HepG2 (cell line): Measurements from ENCODE around the gene ATRN. TPM values are rescaled to one million over a fixed set of nuclear protein-coding genes. Genes with fewer than 3 reads are reported as not detected.

Source experiments
- ATF1 ChIP-seq: IDR thresholded peaks from 2 replicates; pipeline ENCODE4 v1.6.1; 2016; ENCODE audit warnings: mild to moderate bottlenecking, control low read depth
- ATF7 ChIP-seq, 2 experiments: fragments of 450-650 bp in 1 of 2; sonication (generic) in 1 of 2; formaldehyde crosslinking in 1 of 2; IDR thresholded peaks; 2 replicates each; pipeline versions ENCODE4 v1.4.0 to v1.6.1; 2016 to 2020; ENCODE audit warnings: antibody characterized with exemption in 1 of 2, mild to moderate bottlenecking in 1 of 2, missing genetic modification reagents in 1 of 2
- CBFB ChIP-seq: sonication (generic); formaldehyde crosslinking; IDR thresholded peaks from 2 replicates; pipeline ENCODE4 v1.4.0; 2020; ENCODE audit warnings: missing genetic modification reagents
- HNRNPLL ChIP-seq: fragments of 200-400 bp; formaldehyde crosslinking; IDR thresholded peaks from 2 replicates; pipeline ENCODE4 v1.6.1; 2017; ENCODE audit warnings: mild to moderate bottlenecking, low read depth, low read length; ENCODE audit not compliant: poor library complexity, severe bottlenecking
- MIER2 ChIP-seq: IDR thresholded peaks from 2 replicates; pipeline ENCODE4 v1.6.1; 2016; ENCODE audit warnings: missing biosample characterization, missing genetic modification reagents
- NFIB ChIP-seq: sonication (generic); formaldehyde crosslinking; IDR thresholded peaks from 2 replicates; pipeline ENCODE4 v1.9.0; 2021; ENCODE audit warnings: missing genetic modification reagents, mild to moderate bottlenecking, borderline replicate concordance
- RERE ChIP-seq: IDR thresholded peaks from 2 replicates; pipeline ENCODE4 v1.6.1; 2016; ENCODE audit warnings: low read depth, missing genetic modification reagents, missing compliant biosample characterization
- RFX5 ChIP-seq: IDR thresholded peaks from 2 replicates; pipeline ENCODE4 v1.6.1; 2011; ENCODE audit warnings: low read depth, low read length, improper control_type of control experiment
- TFAP4 ChIP-seq: sonication (generic); IDR thresholded peaks from 2 replicates; pipeline ENCODE4 v1.6.1; 2016; ENCODE audit warnings: low read depth, borderline replicate concordance
- TOPORS ChIP-seq: sonication (generic); formaldehyde crosslinking; IDR thresholded peaks from 2 replicates; pipeline ENCODE4 v1.8.0; 2023; ENCODE audit warnings: mild to moderate bottlenecking, missing genetic modification reagents
- ZNF138 ChIP-seq: sonication (generic); formaldehyde crosslinking; IDR thresholded peaks from 2 replicates; pipeline ENCODE4 v1.5.0; 2020; ENCODE audit warnings: mild to moderate bottlenecking, low read depth, missing genetic modification reagents
- ZNF251 ChIP-seq: sonication (generic); formaldehyde crosslinking; IDR thresholded peaks from 2 replicates; pipeline ENCODE4 v1.9.0; 2021; ENCODE audit warnings: mild to moderate bottlenecking, missing genetic modification reagents
- ZNF354B ChIP-seq: sonication (generic); formaldehyde crosslinking; IDR thresholded peaks from 2 replicates; pipeline ENCODE4 v1.8.0; 2022; ENCODE audit warnings: mild to moderate bottlenecking, missing genetic modification reagents
- ZNF44 ChIP-seq: sonication (generic); formaldehyde crosslinking; IDR thresholded peaks from 2 replicates; pipeline ENCODE4 v1.5.1; 2020; ENCODE audit warnings: mild to moderate bottlenecking, missing genetic modification reagents
- ZNF512 ChIP-seq: sonication (generic); formaldehyde crosslinking; IDR thresholded peaks from 2 replicates; pipeline ENCODE4 v1.4.0; 2020; ENCODE audit warnings: mild to moderate bottlenecking, missing genetic modification reagents
- ZNF552 ChIP-seq: sonication (generic); formaldehyde crosslinking; IDR thresholded peaks from 2 replicates; pipeline ENCODE4 v1.9.0; 2022; ENCODE audit warnings: missing genetic modification reagents, mild to moderate bottlenecking, borderline replicate concordance
- ZNF781 ChIP-seq: sonication (generic); formaldehyde crosslinking; IDR thresholded peaks from 2 replicates; pipeline ENCODE4 v1.5.1; 2020; ENCODE audit warnings: borderline replicate concordance, mild to moderate bottlenecking, missing genetic modification reagents; ENCODE audit errors: not compliant biosample characterization
- ZSCAN29 ChIP-seq: sonication (generic); formaldehyde crosslinking; conservative IDR thresholded peaks from 2 replicates; pipeline ENCODE4 v1.4.0; 2020; ENCODE audit warnings: mild to moderate bottlenecking, missing genetic modification reagents
- polyA plus RNA-seq, 8 experiments: library from polyadenylated mRNA; depleted of rRNA in 3 of 8; stranded (reverse) in 7 of 8; unstranded in 1 of 8; fragments of >200 nt; fragmentation: Illumina TruSeq in 4 of 8; extraction: Trizol in 4 of 8; gene quantifications; 2 replicates each; pipeline versions ENCODE4 v1.2.1 to v1.2.3, GENCODE V29; 2011 to 2016; ENCODE audit warnings: low read depth in 4 of 8, missing spikeins in 1 of 8, mixed read lengths in 1 of 8; ENCODE audit not compliant: insufficient read depth in 1 of 8
- total RNA-seq, 5 experiments: library from RNA; depleted of rRNA; stranded (reverse); fragments of >200 nt; fragmentation: Illumina TruSeq; extraction: Trizol; gene quantifications; 2 replicates each; pipeline ENCODE4 v1.2.3, GENCODE V29; 2016; ENCODE audit warnings: low read depth in 1 of 5
- TF ChIP-seq, protein P1 (sequence below): sonication (generic); formaldehyde crosslinking; IDR thresholded peaks from 2 replicates; pipeline ENCODE4 v1.4.0; 2020; ENCODE audit warnings: missing genetic modification reagents, borderline replicate concordance
- TF ChIP-seq, protein P2 (sequence below): IDR thresholded peaks from 2 replicates; pipeline ENCODE4 v1.6.1; 2012; ENCODE audit warnings: inconsistent platforms

The ATRN gene
- total and polyA plus RNA-seq, 2 of the 13 experiments (the other 11 are each of a cell fraction or from before 2014, with no cell fraction given): 44.2 to 81.1 TPM

DNA sequence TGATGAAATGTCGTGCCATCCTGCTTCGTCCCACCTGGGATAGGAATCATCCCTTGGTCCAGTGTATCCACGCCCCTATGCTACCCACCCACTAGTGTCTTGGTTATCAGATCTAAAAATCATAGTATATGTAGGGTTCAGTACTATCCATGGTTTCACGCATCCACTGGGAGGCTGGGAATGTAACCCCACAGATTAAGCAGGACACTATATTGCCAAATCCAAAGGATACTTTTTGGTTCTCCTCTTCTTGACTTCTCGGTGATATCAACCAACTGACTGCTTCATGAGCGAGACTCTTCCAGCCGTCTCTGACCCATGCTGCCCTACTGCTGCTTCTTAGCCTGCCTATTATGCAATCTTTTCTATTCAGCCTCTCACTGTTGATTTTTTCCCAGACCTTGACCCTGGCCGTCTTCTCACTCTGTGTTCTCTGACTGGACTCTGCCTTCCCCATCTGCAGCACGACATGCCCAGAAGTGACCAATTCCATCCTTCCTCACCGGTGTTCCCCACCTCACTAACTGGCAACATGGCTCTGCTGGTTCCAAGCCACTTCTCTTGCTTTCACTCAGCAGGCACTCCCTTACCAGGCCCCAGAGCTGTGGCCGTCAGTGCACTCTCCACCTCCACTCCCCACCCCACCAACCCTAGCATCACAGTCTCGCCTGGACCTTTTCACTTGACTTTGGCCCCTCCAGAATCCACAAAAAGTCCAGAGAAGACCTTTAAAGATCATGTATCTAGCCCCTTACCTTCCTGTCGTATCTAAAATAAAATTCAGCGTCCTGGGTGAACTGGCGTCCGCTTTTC lies 157.9 kb downstream of the ATRN start (continued):
- TF ChIP-seq RERE (CRISPR knock-in tag) (no peak), MIER2 (0 out of 2 replicates have a peak, but pooled peaks have one; percentile 66), ZNF512 (no peak), TOPORS (CRISPR knock-in tag) (0 out of 2 replicates have a peak, but pooled peaks have one; percentile 26), ZNF138 (CRISPR knock-in tag) (no peak), ZNF251 (CRISPR knock-in tag) (no peak), CBFB (CRISPR knock-in tag) (no peak), TFAP4 (no peak), NFIB (CRISPR knock-in tag) (no peak), HNRNPLL (no peak), ZNF354B (CRISPR knock-in tag) (no peak), ATF1 (no peak), ZNF781 (CRISPR knock-in tag) (no peak), ZNF552 (no peak), RFX5 (no peak), ZSCAN29 (no peak), ZNF44 (CRISPR knock-in tag) (no peak), ATF7 (IDR thresholded peaks at IDR 0.05) (peak; percentile 68), ATF7 (CRISPR knock-in tag; IDR thresholded peaks at IDR 0.05) (peak; percentile 71)
- TF ChIP-seq, protein P1, sequence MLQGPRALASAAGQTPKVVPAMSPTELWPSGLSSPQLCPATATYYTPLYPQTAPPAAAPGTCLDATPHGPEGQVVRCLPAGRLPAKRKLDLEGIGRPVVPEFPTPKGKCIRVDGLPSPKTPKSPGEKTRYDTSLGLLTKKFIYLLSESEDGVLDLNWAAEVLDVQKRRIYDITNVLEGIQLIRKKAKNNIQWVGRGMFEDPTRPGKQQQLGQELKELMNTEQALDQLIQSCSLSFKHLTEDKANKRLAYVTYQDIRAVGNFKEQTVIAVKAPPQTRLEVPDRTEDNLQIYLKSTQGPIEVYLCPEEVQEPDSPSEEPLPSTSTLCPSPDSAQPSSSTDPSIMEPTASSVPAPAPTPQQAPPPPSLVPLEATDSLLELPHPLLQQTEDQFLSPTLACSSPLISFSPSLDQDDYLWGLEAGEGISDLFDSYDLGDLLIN (CRISPR knock-in tag): no peak
- TF ChIP-seq, protein P2, sequence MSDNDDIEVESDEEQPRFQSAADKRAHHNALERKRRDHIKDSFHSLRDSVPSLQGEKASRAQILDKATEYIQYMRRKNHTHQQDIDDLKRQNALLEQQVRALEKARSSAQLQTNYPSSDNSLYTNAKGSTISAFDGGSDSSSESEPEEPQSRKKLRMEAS: peak; percentile 52
